DMS53 treated with DMSO at 0.1 percent for 48 hours (cell line): Measurements from ENCODE around the gene BIVM.

Experiments used
- DNase-seq: peaks from one replicate; lab custom pipeline; 2025; ENCODE audit not compliant: unreplicated experiment; lab: John Stamatoyannopoulos, UW

The BIVM gene

DNA sequence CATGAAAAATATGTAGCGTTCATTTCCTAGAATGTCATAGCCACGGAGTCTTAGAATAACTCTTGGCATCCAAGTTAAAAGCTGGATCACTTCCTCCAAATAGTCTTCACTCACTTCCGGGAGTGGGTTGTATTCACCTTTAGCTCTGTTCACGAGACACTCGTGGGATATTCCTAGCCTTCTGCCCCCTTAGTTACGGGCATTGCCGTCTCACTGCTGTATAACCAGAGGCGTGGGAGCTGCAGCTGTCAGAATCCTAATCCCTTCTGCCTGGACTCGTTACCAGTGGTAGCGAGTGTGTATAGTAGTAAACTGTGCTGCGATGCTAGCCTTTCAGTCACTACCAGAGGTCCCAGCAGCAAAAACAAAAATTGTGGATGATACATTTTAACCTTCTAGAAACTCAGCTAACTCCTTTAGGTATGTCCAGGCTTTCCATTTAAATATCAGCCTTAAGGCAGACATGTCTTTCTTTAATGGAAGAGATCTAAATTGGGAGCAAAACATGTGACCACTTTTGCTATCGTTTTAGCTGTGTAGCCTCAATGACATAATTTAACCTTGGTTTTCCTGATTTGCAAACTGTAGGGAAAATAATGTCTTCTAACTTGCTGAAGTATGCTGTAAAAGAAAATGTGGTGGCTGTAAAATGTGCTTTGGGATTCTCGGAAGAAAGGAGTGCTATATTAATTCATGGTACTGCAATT is 81.0 kb downstream of the BIVM start:
- DNase-seq, result no peak

DNA sequence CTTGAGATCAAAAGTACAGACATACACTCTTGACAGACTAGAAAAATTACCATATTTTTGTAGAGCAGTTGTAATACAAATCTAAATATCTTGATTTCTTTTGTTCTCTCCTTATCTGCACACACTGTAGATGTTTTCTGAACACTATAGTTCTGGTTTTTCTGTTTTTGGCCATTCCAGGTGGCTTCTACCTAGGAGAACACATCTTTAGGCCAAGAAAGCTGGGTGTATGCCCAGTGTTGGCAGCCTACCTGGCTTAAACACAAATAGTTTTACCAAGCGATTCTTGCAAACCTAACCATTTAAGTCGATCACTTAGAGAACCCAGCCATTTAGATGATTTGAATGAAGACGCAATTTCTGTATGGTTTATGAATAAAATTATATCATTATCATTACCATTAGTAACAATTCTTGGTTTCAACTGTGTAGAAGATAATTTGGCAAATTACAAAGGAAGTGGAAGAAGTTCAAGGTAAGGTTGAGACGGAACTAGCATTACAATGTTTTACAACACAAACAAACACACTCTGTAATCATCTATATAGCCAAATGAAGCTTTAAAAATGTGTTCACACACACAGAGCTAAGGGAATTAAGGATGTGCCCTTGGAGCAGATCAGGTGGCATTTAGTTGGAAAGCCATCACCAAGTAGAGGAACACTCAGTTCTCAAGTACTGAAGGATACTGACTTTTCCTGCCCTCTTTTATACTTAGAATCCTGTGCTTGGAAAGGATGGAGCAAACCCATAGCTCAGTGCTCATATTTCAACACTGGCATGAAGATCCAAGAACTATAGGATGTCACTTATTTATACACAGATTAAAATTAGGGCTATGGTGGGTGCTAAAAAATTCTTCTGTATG is 83.1 kb downstream of the BIVM start:
- no peak for DNase-seq
